Lung (tissue), 16 donors: ENCODE measurements around the gene XRCC4. TPM values are rescaled to one million over a fixed set of nuclear protein-coding genes. Genes with fewer than 3 reads are reported as not detected.

ENCODE experiments used
- ATAC-seq: fragments of 200-7000 bp; cut with Tn5 transposase; one replicate; pipeline ENCODE4 v1.9.1; 2020; ENCODE audit warnings: moderate number of reproducible peaks; ENCODE audit not compliant: insufficient read depth, low FRiP score
- DNase-seq, 3 donors: peaks; one replicate each; pipeline ENCODE4 v3.0.0-alpha.2; 2013 to 2017
- H3K27ac ChIP-seq, 2 donors: one replicate each; pipeline ENCODE4 v1.5.1; 2013; ENCODE audit warnings: mild to moderate bottlenecking in 2 of 2, moderate library complexity in 2 of 2, control low read depth in 1 of 2, inconsistent platforms in 1 of 2, low read depth in 1 of 2, low read length in 1 of 2
- H3K27me3 ChIP-seq, 3 donors: one replicate each; pipeline ENCODE4 v1.5.1; 2013; ENCODE audit warnings: low read length in 2 of 3; ENCODE audit not compliant: control insufficient read depth in 3 of 3, insufficient read depth in 3 of 3
- H3K36me3 ChIP-seq, 4 donors: one replicate each; pipeline ENCODE4 v1.5.1; 2013; ENCODE audit warnings: low read length in 4 of 4, mild to moderate bottlenecking in 1 of 4, moderate library complexity in 1 of 4; ENCODE audit not compliant: control insufficient read depth in 4 of 4, insufficient read depth in 4 of 4
- H3K4me1 ChIP-seq, 5 donors: one replicate each; pipeline ENCODE4 v1.5.1; 2013; ENCODE audit warnings: low read length in 5 of 5, mild to moderate bottlenecking in 2 of 5, moderate library complexity in 1 of 5; ENCODE audit not compliant: control insufficient read depth in 5 of 5, insufficient read depth in 5 of 5
- H3K4me3 ChIP-seq: one replicate; pipeline ENCODE4 v1.5.1; 2013; ENCODE audit warnings: mild to moderate bottlenecking, control low read depth, moderate library complexity
- H3K9ac ChIP-seq, 2 donors: one replicate each; pipeline ENCODE4 v1.5.1; 2013; ENCODE audit warnings: low read length in 2 of 2, control low read depth in 1 of 2; ENCODE audit not compliant: insufficient read depth in 1 of 2
- H3K9me3 ChIP-seq, 4 donors: one replicate each; pipeline ENCODE4 v1.5.1; 2013; ENCODE audit warnings: low read length in 3 of 4, mild to moderate bottlenecking in 1 of 4, moderate library complexity in 1 of 4; ENCODE audit not compliant: control insufficient read depth in 4 of 4, insufficient read depth in 3 of 4
- WGBS, 2 donors: extraction: QIAGEN DNeasy Blood & Tissue Kit; methylation state at CpG; one replicate each; pipeline ENCODE4 v1.1.7; 2013; 5-methylcytosine and 5-hydroxymethylcytosine counted together
- long read RNA-seq, 5 donors: transcript quantifications; one replicate each; lab custom pipeline, GENCODE V29; 2026
- polyA plus RNA-seq, 2 donors: library from polyadenylated mRNA; stranded (reverse); fragments of 200-250 nt; gene quantifications; one replicate each; pipeline ENCODE4 v1.2.1, GENCODE V29; 2013
- total RNA-seq, 2 donors: library from RNA; depleted of rRNA in 1 of 2; stranded (reverse); fragments of >200 nt in 1 of 2; gene quantifications; one replicate each; pipeline ENCODE4 v1.2.1, GENCODE V29; 2014 to 2021
- TF ChIP-seq, protein P1 (sequence below): IDR thresholded peaks from 2 replicates; pipeline ENCODE4 v1.5.1; 2012; ENCODE audit warnings: mild to moderate bottlenecking; ENCODE audit errors: control extremely low read depth, extremely low read depth
- donor health status: control.
- donor health status: control.
- donor health status: Bipolar disorder and iron deficiency.
- donor health status: healthy.
- donor health status: DM: yes; HTN: yes; CAD: no.

XRCC4 gene
- total RNA-seq (1 to 10 TPM; 6.8 to 9.9 TPM), polyA plus RNA-seq (10 to 100 TPM in 1 of 2 donors, 1 to 10 TPM in 1; 3.8 to 10.7 TPM)
- long read RNA-seq, donor 1, partial matches to known transcripts = 5 of 7 reads
- long read RNA-seq, donor 1, other reads (novel, unspliced or antisense) = 0 of 7 reads
- long read RNA-seq, donor 2, partial matches to known transcripts = 0 of 1 reads
- long read RNA-seq, donor 2, other reads (novel, unspliced or antisense) = 0 of 1 reads
- long read RNA-seq, donor 3, partial matches to known transcripts = 0 of 2 reads
- long read RNA-seq, donor 3, other reads (novel, unspliced or antisense) = 0 of 2 reads
- long read RNA-seq, donor 4, partial matches to known transcripts = 0 of 2 reads
- long read RNA-seq, donor 4, other reads (novel, unspliced or antisense) = 0 of 2 reads
- long read RNA-seq, donor 5, partial matches to known transcripts = 0 of 5 reads
- long read RNA-seq, donor 5, other reads (novel, unspliced or antisense) = 0 of 5 reads

DNA sequence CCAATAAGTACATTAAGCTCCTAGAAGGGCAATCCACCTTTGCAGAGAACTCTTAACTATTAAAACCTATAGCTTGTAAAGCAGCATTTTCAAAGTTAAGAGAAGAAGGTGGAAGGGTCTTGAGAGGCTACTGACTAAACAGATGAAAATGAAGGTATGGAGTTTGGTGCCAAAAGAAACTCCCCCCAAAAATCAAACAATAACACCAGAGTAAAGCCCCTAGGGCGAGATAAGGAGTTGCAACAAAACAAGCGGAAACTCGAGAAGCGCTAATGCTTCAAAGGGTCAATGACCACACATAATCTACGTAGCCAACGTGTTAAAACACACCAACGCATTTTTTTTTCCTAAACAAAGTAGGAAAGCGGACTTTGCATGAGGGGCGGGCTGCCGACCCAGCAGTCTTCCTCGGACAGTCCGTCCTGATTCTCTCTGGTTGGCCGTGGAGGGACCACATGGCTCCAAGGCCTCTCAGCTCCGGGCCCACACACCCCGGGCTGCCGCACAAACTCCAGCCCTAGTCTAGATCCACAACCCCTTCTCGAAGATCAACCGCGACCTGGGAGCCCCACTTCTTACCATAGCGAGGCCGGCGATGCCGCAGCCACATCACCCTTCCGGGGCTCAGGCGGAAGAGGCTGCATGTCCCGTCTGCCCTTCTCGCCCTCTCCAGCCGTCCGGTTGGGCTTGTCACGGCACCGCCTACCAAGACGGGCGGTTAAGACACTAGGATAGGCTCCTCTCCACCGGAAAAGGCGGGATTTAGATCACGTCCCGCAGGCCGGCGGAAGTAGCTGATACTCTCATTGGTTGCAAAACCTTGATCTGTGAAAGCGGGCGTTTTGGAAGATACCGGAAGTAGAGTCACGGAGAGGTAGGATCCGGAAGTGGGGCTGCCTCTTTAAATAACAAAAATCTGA is at the start of gene XRCC4, which contains the start of gene TMEM167A:
Gene XRCC4 (plus strand): TSS at position 806 of the 920 bp plus-strand sequence. CDS start 27,373 bp downstream, outside the sequence.
Gene TMEM167A (minus strand): TSS at position 653 of the 920 bp plus-strand sequence. CDS start 71 bp downstream, at position 582.
- Histone ChIP-seq H3K9me3 (no peaks in the 10 kb centered on the region), H3K36me3 (peaks cover 0 to 11% (median 0%) of the 10 kb centered on the region in 4 donors), H3K4me3 (peak within 1 kb of the TSS; percentile 98), H3K4me1 (peaks cover under 1 to 29% (median 17%) of the 10 kb centered on the region in 5 donors), H3K9ac (peak within 1 kb of the TSS; percentile 64 to 98), H3K27me3 (no peaks in the 10 kb centered on the region), H3K27ac (peak within 1 kb of the TSS; percentile 88 to 98)
- WGBS, 2 donors = 0% methylated on average over 44 of the region's 44 CpGs
- ATAC-seq (peak; percentile 99), DNase-seq (peak; percentile 98 to 100 (median 99))
- TF ChIP-seq, protein P1, sequence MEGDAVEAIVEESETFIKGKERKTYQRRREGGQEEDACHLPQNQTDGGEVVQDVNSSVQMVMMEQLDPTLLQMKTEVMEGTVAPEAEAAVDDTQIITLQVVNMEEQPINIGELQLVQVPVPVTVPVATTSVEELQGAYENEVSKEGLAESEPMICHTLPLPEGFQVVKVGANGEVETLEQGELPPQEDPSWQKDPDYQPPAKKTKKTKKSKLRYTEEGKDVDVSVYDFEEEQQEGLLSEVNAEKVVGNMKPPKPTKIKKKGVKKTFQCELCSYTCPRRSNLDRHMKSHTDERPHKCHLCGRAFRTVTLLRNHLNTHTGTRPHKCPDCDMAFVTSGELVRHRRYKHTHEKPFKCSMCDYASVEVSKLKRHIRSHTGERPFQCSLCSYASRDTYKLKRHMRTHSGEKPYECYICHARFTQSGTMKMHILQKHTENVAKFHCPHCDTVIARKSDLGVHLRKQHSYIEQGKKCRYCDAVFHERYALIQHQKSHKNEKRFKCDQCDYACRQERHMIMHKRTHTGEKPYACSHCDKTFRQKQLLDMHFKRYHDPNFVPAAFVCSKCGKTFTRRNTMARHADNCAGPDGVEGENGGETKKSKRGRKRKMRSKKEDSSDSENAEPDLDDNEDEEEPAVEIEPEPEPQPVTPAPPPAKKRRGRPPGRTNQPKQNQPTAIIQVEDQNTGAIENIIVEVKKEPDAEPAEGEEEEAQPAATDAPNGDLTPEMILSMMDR = no peak

DNA sequence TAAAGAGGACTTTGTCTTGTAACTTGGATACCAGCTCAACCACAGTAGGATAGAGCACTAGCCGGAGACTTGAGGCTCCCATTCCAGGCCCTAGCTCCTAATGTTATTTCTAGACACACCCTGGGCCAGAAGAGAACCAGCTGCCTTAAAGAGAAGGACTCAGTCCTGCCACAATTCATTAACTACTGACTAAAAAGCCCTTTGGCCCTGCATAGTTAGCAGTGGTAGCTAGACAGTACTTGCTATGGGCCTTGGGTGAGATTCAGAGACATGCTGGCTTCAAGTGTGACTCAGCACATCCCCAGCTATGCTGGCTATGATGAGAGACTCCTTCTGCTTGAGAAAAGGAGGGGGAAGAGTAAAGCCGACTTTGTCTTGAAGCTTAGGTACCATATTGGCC is 47.4 kb upstream of the XRCC4 start:
- Histone ChIP-seq H3K4me1 (peaks cover 0 to 17% (median 9%) of the 10 kb centered on the region in 5 donors), H3K9ac (no peak overlapping the region), H3K27ac (no peak overlapping the region), H3K9me3 (no peaks in the 10 kb centered on the region), H3K36me3 (no peaks in the 10 kb centered on the region), H3K4me3 (no peak overlapping the region), H3K27me3 (no peaks in the 10 kb centered on the region)
- DNase-seq = no peak
- 96 to 98% methylated on average over 2 of the region's 2 CpGs for WGBS, 2 donors
- ATAC-seq = no peak
- TF ChIP-seq, protein P1 = no peak

GRCh38 chr5:83031381-83031780 is 46.0 kb upstream of the XRCC4 start:
- DNase-seq = no peak
- Histone ChIP-seq H3K4me3 (no peak overlapping the region), H3K9me3 (no peaks in the 10 kb centered on the region), H3K27ac (no peak overlapping the region), H3K9ac (no peak overlapping the region), H3K4me1 (peaks cover 0 to 31% (median 16%) of the 10 kb centered on the region in 5 donors), H3K27me3 (no peaks in the 10 kb centered on the region), H3K36me3 (no peaks in the 10 kb centered on the region)
- ATAC-seq = no peak
- WGBS, 2 donors = 97 to 100% methylated on average over 1 of the region's 1 CpG
- TF ChIP-seq, protein P1 = no peak
